ENCODE results near the gene USP24.

USP24 gene

GRCh38 chr1:55069280-55069679 lies 145.9 kb downstream of the USP24 start:
- DNase-seq (ENCODE audit: low read depth in 2 of 2) = no peak

GRCh38 chr1:55068638-55069037 lies 146.5 kb downstream of the USP24 start:
- DNase-seq (ENCODE audit: low read depth in 2 of 2) = no peak

- DNase-seq (ENCODE audit: low read depth in 2 of 2) = no peak
Measured at GRCh38 chr1:55067914-55068313, 147.2 kb downstream of the USP24 start.

DNA sequence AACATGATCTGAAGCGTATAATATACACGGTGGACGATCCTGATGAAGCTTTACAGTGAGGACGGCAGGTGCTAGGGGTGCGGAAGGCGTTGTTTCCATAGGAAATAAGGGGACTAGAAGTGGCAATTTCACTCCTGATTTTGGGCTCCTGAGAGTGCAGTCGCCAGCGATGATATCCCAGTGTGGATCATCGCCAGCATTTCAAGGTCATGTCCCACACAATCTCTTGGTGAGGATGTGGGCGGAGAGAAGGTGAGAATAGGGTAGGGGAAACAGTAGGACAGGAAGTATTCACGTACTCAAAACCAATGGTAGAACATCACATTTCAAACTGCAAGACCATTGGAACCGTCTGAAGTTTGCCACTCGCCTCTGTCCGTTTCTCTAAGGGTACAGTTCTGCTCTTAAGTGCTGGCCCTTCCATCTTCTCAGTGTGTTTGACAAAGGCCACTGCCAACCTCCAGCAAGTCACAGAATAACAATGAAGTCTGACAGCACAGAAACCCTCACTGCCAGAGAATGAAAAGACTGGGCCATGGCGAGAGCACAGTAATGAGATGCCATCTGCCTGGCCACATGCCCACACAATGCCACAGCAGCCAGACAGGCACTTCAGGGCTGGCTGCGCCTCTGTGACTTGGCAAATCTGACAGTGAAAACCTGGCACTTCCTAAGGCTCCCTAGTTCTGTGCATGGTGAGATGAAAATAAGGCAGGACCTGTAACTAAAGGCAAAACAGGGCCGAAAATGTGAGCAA lies 148.0 kb downstream of the USP24 start:
- DNase-seq (ENCODE audit: low read depth in 2 of 2) = no peak

- DNase-seq (ENCODE audit: low read depth in 2 of 2) = no peak
Measured at GRCh38 chr1:55065648-55066047, 149.5 kb downstream of the USP24 start.

- no peak for DNase-seq (ENCODE audit: low read depth in 2 of 2)
Measured at GRCh38 chr1:55064861-55065263, 150.3 kb downstream of the USP24 start.

DNA sequence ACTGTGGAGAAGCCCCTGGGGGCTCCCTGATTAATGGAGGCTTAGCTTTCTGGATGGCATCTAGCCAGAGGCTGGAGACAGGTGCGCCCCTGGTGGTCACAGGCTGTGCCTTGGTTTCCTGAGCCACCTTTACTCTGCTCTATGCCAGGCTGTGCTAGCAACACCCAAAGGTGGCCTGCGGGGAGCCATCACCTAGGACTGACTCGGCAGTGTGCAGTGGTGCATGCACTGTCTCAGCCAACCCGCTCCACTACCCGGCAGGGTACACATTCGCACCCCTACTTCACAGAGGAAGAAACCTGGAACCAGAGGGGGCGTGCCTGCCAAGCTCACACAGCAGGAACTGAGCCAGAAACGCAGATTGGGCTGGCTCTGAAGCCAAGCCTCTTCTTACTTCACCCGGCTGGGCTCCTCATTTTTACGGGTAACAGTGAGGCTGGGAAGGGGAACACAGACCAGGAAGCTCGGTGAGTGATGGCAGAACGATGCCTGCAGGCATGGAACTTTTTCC lies 151.0 kb downstream of the USP24 start:
- DNase-seq (ENCODE audit: low read depth in 2 of 2) = no peak

- no peak for DNase-seq (ENCODE audit: low read depth in 2 of 2)
Measured at GRCh38 chr1:55063577-55063942, 151.6 kb downstream of the USP24 start.

DNA sequence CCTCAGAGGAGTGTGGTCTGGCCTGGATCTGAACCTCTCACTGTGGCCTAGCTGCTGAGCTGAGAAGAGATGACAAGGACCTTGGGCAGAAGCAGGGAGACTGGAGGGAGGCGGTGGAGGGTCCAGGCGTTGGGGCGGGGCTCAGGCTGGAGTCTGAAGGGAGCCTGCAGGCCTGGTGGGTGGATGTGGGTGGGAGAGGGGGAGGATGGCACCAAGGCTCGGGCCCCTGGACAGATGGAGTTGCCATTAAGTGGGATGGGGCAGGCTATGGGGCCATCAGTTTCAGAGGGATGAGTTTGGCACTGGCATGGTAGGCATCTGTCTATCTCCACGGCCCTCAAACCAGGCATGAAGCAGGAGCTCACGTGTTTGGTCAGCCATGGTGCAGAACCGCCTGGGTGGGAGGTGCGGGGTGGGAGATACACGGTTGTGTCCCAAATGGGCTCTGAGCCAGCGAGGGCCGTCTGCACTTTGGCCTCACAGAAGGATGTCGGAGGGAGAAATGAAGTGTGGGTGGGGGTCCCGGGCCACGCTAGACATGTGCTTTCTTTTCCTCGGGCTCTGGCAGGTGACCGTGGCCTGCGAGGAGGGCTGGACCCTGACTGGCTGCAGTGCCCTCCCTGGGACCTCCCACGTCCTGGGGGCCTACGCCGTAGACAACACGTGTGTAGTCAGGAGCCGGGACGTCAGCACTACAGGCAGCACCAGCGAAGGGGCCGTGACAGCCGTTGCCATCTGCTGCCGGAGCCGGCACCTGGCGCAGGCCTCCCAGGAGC lies 152.2 kb downstream of the USP24 start:
- no peak for DNase-seq (ENCODE audit: low read depth in 2 of 2)

GRCh38 chr1:55061706-55062321 lies 153.3 kb downstream of the USP24 start:
- DNase-seq (ENCODE audit: low read depth in 2 of 2) = no peak

GRCh38 chr1:55061000-55061705 lies 154.0 kb downstream of the USP24 start:
- no peak for DNase-seq (ENCODE audit: low read depth in 2 of 2)

- no peak for DNase-seq (ENCODE audit: low read depth in 2 of 2)
Measured at GRCh38 chr1:55060133-55060999, 154.8 kb downstream of the USP24 start.

DNA sequence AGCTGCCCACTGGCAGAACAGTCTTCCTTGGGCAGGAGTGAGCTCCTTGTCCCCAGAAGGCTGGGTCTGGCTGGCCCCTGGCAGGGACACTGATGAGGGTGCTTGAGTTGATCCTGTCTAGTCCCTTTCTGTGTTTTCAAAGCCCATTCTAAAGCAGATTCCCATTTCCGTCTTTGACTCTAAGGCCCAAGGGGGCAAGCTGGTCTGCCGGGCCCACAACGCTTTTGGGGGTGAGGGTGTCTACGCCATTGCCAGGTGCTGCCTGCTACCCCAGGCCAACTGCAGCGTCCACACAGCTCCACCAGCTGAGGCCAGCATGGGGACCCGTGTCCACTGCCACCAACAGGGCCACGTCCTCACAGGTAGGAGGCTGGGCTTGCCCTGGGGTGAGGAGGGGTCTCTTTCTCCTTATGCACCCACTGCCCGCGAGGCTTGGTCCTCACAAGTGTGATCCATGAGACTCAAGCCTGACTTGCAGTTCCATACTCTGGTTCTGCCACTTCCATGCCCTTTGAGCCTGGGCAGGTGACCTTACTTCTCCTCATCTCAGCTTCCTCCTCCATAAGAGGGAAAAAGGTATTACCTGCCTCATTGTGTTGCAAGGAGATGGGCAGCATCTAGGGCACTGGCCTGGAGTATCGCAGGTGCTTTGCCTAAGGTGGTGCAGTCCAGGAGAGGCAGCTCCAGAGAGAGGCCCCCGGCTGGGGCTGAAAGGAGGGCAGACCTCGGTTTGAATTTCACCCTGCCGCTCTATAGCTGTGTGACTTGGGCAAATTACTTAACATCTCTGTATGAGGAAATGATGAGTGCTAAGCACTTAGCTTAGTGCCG lies 155.6 kb downstream of the USP24 start:
- DNase-seq (ENCODE audit: low read depth in 2 of 2) = no peak

DNA sequence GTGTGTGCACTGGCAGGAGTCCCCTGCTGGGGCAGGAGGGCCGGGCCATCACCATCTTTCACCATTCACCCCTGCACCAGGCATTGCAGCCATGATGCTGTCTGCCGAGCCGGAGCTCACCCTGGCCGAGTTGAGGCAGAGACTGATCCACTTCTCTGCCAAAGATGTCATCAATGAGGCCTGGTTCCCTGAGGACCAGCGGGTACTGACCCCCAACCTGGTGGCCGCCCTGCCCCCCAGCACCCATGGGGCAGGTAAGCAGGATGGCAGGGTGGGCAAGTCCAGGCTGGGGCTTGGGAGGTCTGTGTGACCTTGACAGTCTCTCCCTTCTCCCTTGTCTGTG lies 157.2 kb downstream of the USP24 start:
- no peak for DNase-seq (ENCODE audit: low read depth in 2 of 2)

GRCh38 chr1:55057270-55057955 lies 157.8 kb downstream of the USP24 start:
- DNase-seq (ENCODE audit: low read depth in 2 of 2) = no peak

DNA sequence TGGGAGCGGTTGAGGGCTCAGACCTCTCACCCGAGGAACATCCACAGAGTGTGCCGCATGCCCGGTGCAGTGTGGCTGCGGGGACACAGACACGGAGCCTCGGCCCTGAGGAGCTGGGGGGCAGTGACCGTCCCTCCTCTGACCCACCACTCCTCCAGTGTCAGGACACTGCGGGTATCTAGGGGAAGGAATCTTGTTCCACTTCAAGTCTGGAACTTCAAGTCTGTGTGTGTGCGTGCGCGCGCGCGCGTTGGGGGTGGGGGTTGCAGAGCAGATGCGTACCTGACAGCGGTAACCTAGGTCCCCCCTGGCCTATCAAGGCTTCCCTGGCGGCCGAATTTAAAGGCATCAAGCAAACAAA lies 158.6 kb downstream of the USP24 start:
- DNase-seq (ENCODE audit: low read depth in 2 of 2) = no peak

DNA sequence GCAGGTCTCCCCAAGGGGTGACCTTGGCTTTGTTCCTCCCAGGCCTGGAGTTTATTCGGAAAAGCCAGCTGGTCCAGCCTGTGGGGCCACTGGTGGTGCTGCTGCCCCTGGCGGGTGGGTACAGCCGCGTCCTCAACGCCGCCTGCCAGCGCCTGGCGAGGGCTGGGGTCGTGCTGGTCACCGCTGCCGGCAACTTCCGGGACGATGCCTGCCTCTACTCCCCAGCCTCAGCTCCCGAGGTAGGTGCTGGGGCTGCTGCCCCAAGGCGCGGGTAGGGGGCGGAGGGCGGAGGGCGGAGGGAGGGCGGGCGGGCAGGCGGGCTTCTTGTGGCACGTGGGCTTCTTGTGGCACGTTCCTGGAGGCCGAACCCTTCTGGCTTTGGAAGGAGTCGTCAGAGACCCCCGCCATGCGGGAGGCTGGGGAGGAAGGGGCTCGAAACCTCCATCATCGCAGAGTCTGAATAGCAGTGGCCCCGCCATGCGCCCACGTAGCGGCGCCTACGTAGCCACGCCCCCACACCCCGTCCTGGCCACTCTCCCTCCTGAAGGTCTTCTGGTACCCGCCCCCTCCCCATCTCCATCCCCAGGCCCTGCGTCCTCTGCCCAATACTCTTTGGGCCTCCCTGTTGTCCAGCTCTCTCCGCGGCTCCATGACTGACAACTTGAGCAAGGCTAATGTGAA lies 159.1 kb downstream of the USP24 start:
- no peak for DNase-seq (ENCODE audit: low read depth in 2 of 2)

DNA sequence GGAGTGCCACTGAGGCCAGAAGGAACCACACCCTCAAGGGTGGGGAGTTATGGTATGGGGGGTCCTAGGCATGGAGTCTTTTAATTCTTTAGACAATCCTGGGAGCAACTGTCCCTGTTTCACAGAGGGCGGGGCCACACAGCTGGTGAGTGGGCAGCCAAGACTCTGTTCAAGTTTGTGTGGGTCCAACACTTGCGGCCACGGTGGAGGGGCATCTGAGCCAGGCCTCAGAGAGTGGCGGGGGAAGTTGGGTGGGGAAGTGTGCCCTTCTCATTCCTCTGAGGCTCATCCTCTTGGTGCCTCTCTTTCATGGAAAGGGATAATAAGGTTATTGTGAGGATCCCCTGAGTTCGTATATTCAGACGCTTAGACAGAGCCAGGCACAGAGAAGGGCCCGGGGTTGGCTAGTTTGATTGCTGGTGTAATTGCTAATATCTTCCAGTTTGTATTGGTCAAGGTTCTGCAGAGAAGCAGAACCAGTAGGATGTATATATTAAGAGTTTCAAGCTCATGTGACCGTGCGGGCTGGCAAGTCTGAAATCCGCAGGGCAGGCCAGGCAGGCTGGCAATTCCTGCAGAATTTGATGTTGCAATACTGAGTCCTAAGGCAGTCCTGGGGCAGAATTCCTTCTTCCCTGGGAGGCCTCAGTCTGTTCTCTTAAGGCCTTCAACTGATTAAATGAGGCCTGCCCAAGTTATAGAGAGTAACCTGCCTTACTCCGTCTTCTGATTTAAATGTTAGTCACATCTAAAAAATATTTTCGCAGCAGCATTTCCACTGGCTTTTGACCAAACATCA lies 159.9 kb downstream of the USP24 start:
- no peak for DNase-seq (ENCODE audit: low read depth in 2 of 2)

Data from stimulated activated CD8-positive, alpha-beta memory T cell treated with anti-CD3 and anti-CD28 coated beads, Interleukin-7, amount 100 ng/mL, for 4 hours (primary cell).